HG02970 (cell line): Measurements from ENCODE around the gene UBR1.
"Not testable (repeated sequence)": the region's sequence is repeated elsewhere in the genome, so short reads cannot be mapped to it uniquely, and the experiment has no call there.

Source experiments
- ATAC-seq: cut with Tn5 transposase; IDR thresholded peaks from one replicate; pipeline ENCODE4 v1.9.1; 2021; ENCODE audit warnings: mild to moderate bottlenecking, moderate library complexity, moderate number of reproducible peaks; ENCODE audit not compliant: unreplicated experiment, low FRiP score

The UBR1 gene

GRCh38 chr15:43105778-43106485 is at the start of gene UBR1:
TSS of gene UBR1 (minus strand) at chr15:43106038. CDS start at chr15:43106022, 16 bp downstream.
- ATAC-seq = peak; percentile 79

- no peak for ATAC-seq
Observed at GRCh38 chr15:43153269-43153668, 47.4 kb upstream of the UBR1 start.

GRCh38 chr15:43151688-43152087 is 45.9 kb upstream of the UBR1 start:
- ATAC-seq = no peak

GRCh38 chr15:43150191-43150929 is 44.5 kb upstream of the UBR1 start:
- no peak for ATAC-seq

GRCh38 chr15:43146184-43146583 is 40.3 kb upstream of the UBR1 start:
- no peak for ATAC-seq

- no peak for ATAC-seq
Observed at GRCh38 chr15:43144512-43144911, 38.7 kb upstream of the UBR1 start.

GRCh38 chr15:43143203-43143941 is 37.5 kb upstream of the UBR1 start:
- ATAC-seq = no peak

- no peak for ATAC-seq
Observed at GRCh38 chr15:43135351-43135750, 29.5 kb upstream of the UBR1 start.

GRCh38 chr15:43134157-43134635 is 28.4 kb upstream of the UBR1 start:
- peak; percentile 8 for ATAC-seq

- ATAC-seq = peak; percentile 90
Observed at GRCh38 chr15:43133430-43134156, 27.8 kb upstream of the UBR1 start, which contains the start of gene TMEM62. TSS of gene TMEM62 (plus strand) at chr15:43133586. CDS start at chr15:43133803, 217 bp downstream.

GRCh38 chr15:43132830-43133429 is 27.1 kb upstream of the UBR1 start:
- no peak for ATAC-seq

- ATAC-seq = no peak
Observed at GRCh38 chr15:43128980-43129335, 23.1 kb upstream of the UBR1 start.

- ATAC-seq = not testable (repeated sequence)
Observed at GRCh38 chr15:43128174-43128979, 22.5 kb upstream of the UBR1 start.

GRCh38 chr15:43127752-43128151 is 21.9 kb upstream of the UBR1 start:
- ATAC-seq = no peak

- no peak for ATAC-seq
Observed at GRCh38 chr15:43126356-43126755, 20.5 kb upstream of the UBR1 start.

- no peak for ATAC-seq
Observed at GRCh38 chr15:43125100-43125661, 19.3 kb upstream of the UBR1 start.

GRCh38 chr15:43121863-43122262 is 16.0 kb upstream of the UBR1 start:
- no peak for ATAC-seq

- ATAC-seq = no peak
Observed at GRCh38 chr15:43118829-43119228, 13.0 kb upstream of the UBR1 start.

- no peak for ATAC-seq
Observed at GRCh38 chr15:43118286-43118685, 12.4 kb upstream of the UBR1 start.
